GM12864 (cell line): ENCODE data around the gene CCIN.
"Not testable (repeated sequence)": the region's sequence is repeated elsewhere in the genome, so short reads cannot be mapped to it uniquely, and the experiment has no call there.

Source experiments
- DNase-seq: peaks from one replicate; pipeline ENCODE4 v3.0.0-alpha.2; 2011; ENCODE audit warnings: low read depth
- H3K4me3 ChIP-seq: 2 replicates; pipeline ENCODE4 v1.5.1; 2011; ENCODE audit warnings: mild to moderate bottlenecking, low read depth, low read length, control low read depth
- CTCF ChIP-seq: IDR thresholded peaks from 2 replicates; pipeline ENCODE4 v1.5.1; 2011; ENCODE audit warnings: low read depth, mild to moderate bottlenecking, moderate library complexity, low read length, control low read depth, inconsistent platforms; ENCODE audit errors: missing control alignments

Gene CCIN

GRCh38 chr9:36158917-36159316, 10.3 kb upstream of the CCIN start:
- no peak for TF ChIP-seq CTCF
- no peak for DNase-seq
- H3K4me3 ChIP-seq, result no peak overlapping the region

GRCh38 chr9:36159509-36159908, 9.7 kb upstream of the CCIN start:
- H3K4me3 ChIP-seq, DNase-seq: not testable (repeated sequence)

- not testable (repeated sequence) for DNase-seq, H3K4me3 ChIP-seq
Observed at GRCh38 chr9:36160126-36160525, 9.1 kb upstream of the CCIN start.

GRCh38 chr9:36161187-36161586, 8.0 kb upstream of the CCIN start:
- no peak overlapping the region for H3K4me3 ChIP-seq
- DNase-seq, result no peak
- no peak for TF ChIP-seq CTCF

- no peak for TF ChIP-seq CTCF
- DNase-seq, result no peak
- H3K4me3 ChIP-seq, result no peak overlapping the region
Observed at GRCh38 chr9:36162211-36162738, 6.9 kb upstream of the CCIN start.

- no peak for DNase-seq
- no peak overlapping the region for H3K4me3 ChIP-seq
- TF ChIP-seq CTCF, result no peak
Observed at GRCh38 chr9:36163049-36163785, 6.0 kb upstream of the CCIN start.

- no peak overlapping the region for H3K4me3 ChIP-seq
- no peak for DNase-seq
- TF ChIP-seq CTCF, result no peak
Observed at GRCh38 chr9:36163786-36164170, 5.4 kb upstream of the CCIN start.

GRCh38 chr9:36164372-36164771, 4.8 kb upstream of the CCIN start:
- DNase-seq, result no peak
- H3K4me3 ChIP-seq, result no peak overlapping the region
- no peak for TF ChIP-seq CTCF
